B cell (primary cell): Measurements from ENCODE around the gene SIK3. TPM values are rescaled to one million over a fixed set of nuclear protein-coding genes. Genes with fewer than 3 reads are reported as not detected.

Experiments
- ATAC-seq: fragments of 200-7000 bp; cut with Tn5 transposase; one replicate; pipeline ENCODE4 v1.10.0; 2021; ENCODE audit warnings: low read depth, mild to moderate bottlenecking, moderate number of reproducible peaks, moderate library complexity
- CTCF ChIA-PET: fragments of 350-600 bp; sonication (Branson Sonifier 250); formaldehyde crosslinking; loops from one replicate; lab custom pipeline; 2021; ENCODE audit warnings: antibody characterized with exemption, inconsistent platforms; lab: Charles Lee
- POLR2A ChIA-PET: fragments of 350-600 bp; sonication (Branson Sonifier 250); formaldehyde crosslinking; loops from one replicate; lab custom pipeline; 2021; ENCODE audit warnings: antibody characterized with exemption; lab: Charles Lee
- DNase-seq: peaks from one replicate; pipeline ENCODE4 v3.0.0; 2013
- H2AFZ ChIP-seq: 2 replicates; pipeline ENCODE4 v1.6.1; 2012; ENCODE audit warnings: mild to moderate bottlenecking, low read depth, low read length; ENCODE audit not compliant: insufficient read depth, poor library complexity, severe bottlenecking
- H3K27ac ChIP-seq, 2 donors: 1 replicate in 1 of 2; 2 replicates in 1 of 2; pipeline ENCODE4 v1.5.1; 2012 to 2013; ENCODE audit warnings: low read length in 2 of 2, mild to moderate bottlenecking in 2 of 2, moderate library complexity in 1 of 2
- H3K27me3 ChIP-seq, 4 experiments: fragments of 200-600 bp in 1 of 4; sonication (generic) in 1 of 4; replicated peaks in 1 of 4; 1 replicate in 2 of 4; 2 replicates in 2 of 4; pipeline versions ENCODE4 v1.6.1 to v1.7.0; 2013 to 2016; ENCODE audit warnings: low read length in 3 of 4, mild to moderate bottlenecking in 2 of 4, mixed read lengths in 1 of 4, moderate library complexity in 1 of 4; ENCODE audit not compliant: insufficient read depth in 4 of 4, control insufficient read depth in 3 of 4; ENCODE audit errors: control extremely low read depth in 1 of 4
- H3K36me3 ChIP-seq, 2 experiments: replicated peaks in 1 of 2; 1 replicate in 1 of 2; 2 replicates in 1 of 2; pipeline versions ENCODE4 v1.6.1 to v1.7.1; 2013; ENCODE audit warnings: low read length in 1 of 2; ENCODE audit not compliant: insufficient read depth in 2 of 2, control insufficient read depth in 1 of 2; ENCODE audit errors: control extremely low read depth in 1 of 2, extremely low read depth in 1 of 2
- H3K4me1 ChIP-seq, 2 donors: fragments of 200-600 bp in 1 of 2; sonication (generic) in 1 of 2; 1 replicate in 1 of 2; 2 replicates in 1 of 2; pipeline versions ENCODE4 v1.5.1 to v1.6.1; 2013 to 2017; ENCODE audit warnings: low read length in 2 of 2; ENCODE audit not compliant: control insufficient read depth in 2 of 2, insufficient read depth in 2 of 2
- H3K4me2 ChIP-seq: replicated peaks from 2 replicates; pipeline ENCODE3; 2012; ENCODE audit warnings: mild to moderate bottlenecking, low read depth, low read length; ENCODE audit not compliant: poor library complexity, severe bottlenecking
- H3K4me3 ChIP-seq, 5 experiments: fragments of 200-600 bp in 1 of 5; sonication (generic) in 1 of 5; 1 replicate in 3 of 5; 2 replicates in 2 of 5; pipeline versions ENCODE4 v1.5.1 to v1.7.0; 2011 to 2016; ENCODE audit warnings: low read length in 4 of 5, mild to moderate bottlenecking in 4 of 5, low read depth in 2 of 5, control low read depth in 1 of 5, moderate library complexity in 1 of 5; ENCODE audit not compliant: insufficient read depth in 1 of 5; ENCODE audit errors: control extremely low read depth in 1 of 5, extremely low read depth in 1 of 5
- H3K79me2 ChIP-seq: fragments of 200-600 bp; sonication (generic); one replicate; pipeline ENCODE4 v1.6.0; 2016; ENCODE audit warnings: low read length; ENCODE audit not compliant: control insufficient read depth, insufficient read depth
- H3K9ac ChIP-seq: fragments of 200-600 bp; sonication (generic); 2 replicates; pipeline ENCODE4 v1.6.1; 2017; ENCODE audit warnings: mild to moderate bottlenecking, low read length, moderate library complexity
- H3K9me3 ChIP-seq, 3 donors: one replicate each; pipeline versions ENCODE4 v1.6.1 to v1.7.1; 2013; ENCODE audit warnings: low read length in 2 of 3; ENCODE audit not compliant: control insufficient read depth in 2 of 3, insufficient read depth in 1 of 3; ENCODE audit errors: control extremely low read depth in 1 of 3
- H4K20me1 ChIP-seq: 2 replicates; pipeline ENCODE4 v1.6.0; 2012; ENCODE audit warnings: mild to moderate bottlenecking, low read length; ENCODE audit not compliant: insufficient read depth, control insufficient read depth, poor library complexity, severe bottlenecking
- H3K27ac Mint-ChIP-seq: one replicate; pipeline ENCODE4 v1.8.0; 2021; ENCODE audit warnings: mixed read lengths
- H3K27me3 Mint-ChIP-seq: one replicate; pipeline ENCODE4 v1.8.0; 2021; ENCODE audit warnings: mixed read lengths
- H3K4me1 Mint-ChIP-seq: one replicate; pipeline ENCODE4 v1.8.0; 2021; ENCODE audit warnings: mixed read lengths
- H3K4me3 Mint-ChIP-seq: one replicate; pipeline ENCODE4 v1.8.0; 2021; ENCODE audit warnings: mixed read lengths
- H3K9me3 Mint-ChIP-seq: one replicate; pipeline ENCODE4 v1.8.0; 2022; ENCODE audit warnings: mixed read lengths; ENCODE audit not compliant: insufficient read depth
- CTCF ChIP-seq: fragments of 200-600 bp; IDR thresholded peaks from one replicate; pipeline ENCODE4 v1.8.0; 2022; ENCODE audit warnings: antibody characterized with exemption, mild to moderate bottlenecking
- EZH2 ChIP-seq: IDR thresholded peaks from 2 replicates; pipeline ENCODE4 v1.6.1; 2012; ENCODE audit warnings: borderline replicate concordance, low read depth, mild to moderate bottlenecking, moderate library complexity, low read length; ENCODE audit not compliant: insufficient read depth, poor library complexity, severe bottlenecking
- WGBS: methylation state at CpG from one replicate; pipeline ENCODE4 v1.1.5; 2013; ENCODE audit warnings: missing lambda C conversion rate; ENCODE audit not compliant: insufficient coverage; 5-methylcytosine and 5-hydroxymethylcytosine counted together
- intact Hi-C: fragments of 100-400 bp; cut with micrococcal nuclease; formaldehyde crosslinking; loops from one replicate; pipeline ENCODE4 v1.10.0; 2022
- polyA minus RNA-seq: library from RNA; depleted of rRNA, polyadenylated mRNA; stranded (reverse); fragments of >200 nt; gene quantifications from 2 replicates; pipeline ENCODE4 v1.2.3, GENCODE V29; 2012
- polyA plus RNA-seq: library from polyadenylated mRNA; depleted of rRNA; stranded (reverse); fragments of >200 nt; gene quantifications from 2 replicates; pipeline ENCODE4 v1.2.3, GENCODE V29; 2012
- total RNA-seq, 2 donors: library from RNA; stranded (reverse); fragments of 120-200 nt in 1 of 2; gene quantifications; 1 replicate in 1 of 2; 2 replicates in 1 of 2; pipeline versions ENCODE4 v1.2.3 to v1.2.4, GENCODE V29; 2013 to 2022

The SIK3 gene
- 180 and 196 TPM in 2 replicates for total RNA-seq
- total RNA-seq (2013), result 39.5 TPM
- 36.5 and 59.0 TPM in 2 replicates for polyA plus RNA-seq
- polyA minus RNA-seq, result 58.6 and 98.7 TPM in 2 replicates

- peaks cover 18% of the 10 kb centered on the region for H4K20me1 ChIP-seq
- WGBS, result under 1% methylated on average over 64 of the region's 78 CpGs
- peak within 1 kb of the TSS; percentile 90 for H3K4me2 ChIP-seq
- peak within 1 kb of the TSS; percentile 93 for H3K9ac ChIP-seq
- peak within 1 kb of the TSS; percentile 67 to 93 (median 78) for H3K4me3 ChIP-seq
- H3K9me3 ChIP-seq, result no peaks in the 10 kb centered on the region
- H3K4me1 ChIP-seq, result peaks cover 44 to 51% of the 10 kb centered on the region in 2 donors
- peak within 1 kb of the TSS; percentile 83 for H2AFZ ChIP-seq
- H3K36me3 ChIP-seq, result no peaks in the 10 kb centered on the region
- H3K9me3 Mint-ChIP-seq, result no peaks in the 10 kb centered on the region
- POLR2A ChIA-PET, result interaction anchor here (0.5 to 2.6 kb wide), 8 partner anchors 46 to 219 kb away, joined by 3 to 19 read pairs (median 3); partner anchors contain the start of gene PAFAH1B2
- ATAC-seq, result peak; percentile 80
- CTCF ChIA-PET, result interaction anchor here (0.6 to 4.5 kb wide), 26 partner anchors 21 to 1793 kb away, joined by 3 to 59 read pairs (median 3); partner anchors contain the start of gene PCSK7
- peaks cover 56% of the 10 kb centered on the region for H3K4me1 Mint-ChIP-seq
- TF ChIP-seq CTCF, result peak; percentile 47
- TF ChIP-seq EZH2, result no peak
- H3K4me3 Mint-ChIP-seq, result peak within 1 kb of the TSS; percentile 99
- peak within 1 kb of the TSS; percentile 92 to 100 for H3K27ac ChIP-seq
- no peaks in the 10 kb centered on the region for H3K27me3 Mint-ChIP-seq
- H3K27ac Mint-ChIP-seq, result peak within 1 kb of the TSS; percentile 95
- H3K27me3 ChIP-seq, result no peaks in the 10 kb centered on the region
- intact Hi-C loops, result loop anchor here (1.0 to 5.0 kb wide), 6 partner anchors 44 to 326 kb away; partner anchors contain the start of genes BUD13, PAFAH1B2, PCSK7 and RNF214
- peak; percentile 97 for DNase-seq
- peaks cover 69% of the 10 kb centered on the region for H3K79me2 ChIP-seq
Measured at GRCh38 chr11:117098269-117099232, at the start of gene SIK3. Gene SIK3 (minus strand): TSS chr11:117098428. CDS start chr11:117098415, 13 bp downstream.
